Omental fat pad (tissue), 4 donors: Measurements from ENCODE around the gene VPS13C. TPM values are rescaled to one million over a fixed set of nuclear protein-coding genes. Genes with fewer than 3 reads are reported as not detected.

Source experiments
- ATAC-seq: fragments of 150-250 bp; one replicate; pipeline ENCODE4 v1.9.1; 2016; ENCODE audit warnings: mild to moderate bottlenecking, moderate library complexity; ENCODE audit not compliant: low FRiP score
- DNase-seq: peaks from one replicate; pipeline ENCODE4 v3.0.0-alpha.2; 2019; ENCODE audit warnings: low spot score
- total RNA-seq, 4 donors: library from RNA; depleted of rRNA; stranded (reverse); fragments of >200 nt; gene quantifications; one replicate each; pipeline ENCODE4 v1.1.0, GENCODE V29; 2016
- TF ChIP-seq, protein P1 (sequence below), 3 donors: fragments of 450-650 bp; IDR thresholded peaks; one replicate each; pipeline ENCODE4 v1.5.1; 2016 to 2017; ENCODE audit warnings: antibody characterized with exemption in 3 of 3, mild to moderate bottlenecking in 3 of 3, moderate library complexity in 2 of 3

The VPS13C gene
- total RNA-seq, 4 donors from 2014 or later = 61.6 to 144 (median 75.8) TPM

DNA sequence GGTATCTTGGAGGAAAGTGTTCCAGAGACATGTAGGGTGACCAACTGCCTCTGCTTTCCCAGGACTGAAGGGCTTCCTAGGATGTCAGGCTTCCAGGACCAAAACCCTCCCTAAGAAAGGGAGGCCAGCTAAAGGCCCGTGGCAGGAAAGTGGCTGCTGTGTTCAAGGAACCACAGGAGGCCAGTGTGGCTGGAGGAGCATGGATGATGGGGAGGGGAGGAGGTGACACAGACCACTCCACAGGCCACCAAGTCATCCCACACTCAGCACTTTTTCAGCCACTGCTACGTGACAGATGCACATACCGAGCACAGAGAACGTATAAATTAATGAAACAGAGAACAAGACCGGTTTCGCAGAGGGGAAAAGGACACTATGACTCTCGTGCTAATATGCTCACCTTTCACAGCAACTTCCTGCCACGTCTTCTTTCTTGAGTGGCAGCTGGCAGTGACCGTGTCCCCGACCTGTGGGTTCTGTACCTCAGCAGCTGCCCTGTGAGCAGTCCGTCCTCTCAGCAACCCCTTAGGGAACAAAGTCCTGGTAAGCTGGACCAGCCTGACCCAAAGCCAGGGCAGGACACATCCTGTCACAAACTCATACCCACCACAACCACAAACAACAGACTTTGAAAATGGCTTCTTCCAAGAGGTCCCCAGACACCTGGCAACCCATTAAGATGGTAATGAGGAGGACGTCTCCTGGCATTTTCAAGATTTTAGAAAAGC lies 244.7 kb downstream of the VPS13C start:
- TF ChIP-seq, protein P1, sequence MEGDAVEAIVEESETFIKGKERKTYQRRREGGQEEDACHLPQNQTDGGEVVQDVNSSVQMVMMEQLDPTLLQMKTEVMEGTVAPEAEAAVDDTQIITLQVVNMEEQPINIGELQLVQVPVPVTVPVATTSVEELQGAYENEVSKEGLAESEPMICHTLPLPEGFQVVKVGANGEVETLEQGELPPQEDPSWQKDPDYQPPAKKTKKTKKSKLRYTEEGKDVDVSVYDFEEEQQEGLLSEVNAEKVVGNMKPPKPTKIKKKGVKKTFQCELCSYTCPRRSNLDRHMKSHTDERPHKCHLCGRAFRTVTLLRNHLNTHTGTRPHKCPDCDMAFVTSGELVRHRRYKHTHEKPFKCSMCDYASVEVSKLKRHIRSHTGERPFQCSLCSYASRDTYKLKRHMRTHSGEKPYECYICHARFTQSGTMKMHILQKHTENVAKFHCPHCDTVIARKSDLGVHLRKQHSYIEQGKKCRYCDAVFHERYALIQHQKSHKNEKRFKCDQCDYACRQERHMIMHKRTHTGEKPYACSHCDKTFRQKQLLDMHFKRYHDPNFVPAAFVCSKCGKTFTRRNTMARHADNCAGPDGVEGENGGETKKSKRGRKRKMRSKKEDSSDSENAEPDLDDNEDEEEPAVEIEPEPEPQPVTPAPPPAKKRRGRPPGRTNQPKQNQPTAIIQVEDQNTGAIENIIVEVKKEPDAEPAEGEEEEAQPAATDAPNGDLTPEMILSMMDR (IDR thresholded peaks at IDR 0.05) = no peak
- no peak for ATAC-seq
- no peak for DNase-seq

DNA sequence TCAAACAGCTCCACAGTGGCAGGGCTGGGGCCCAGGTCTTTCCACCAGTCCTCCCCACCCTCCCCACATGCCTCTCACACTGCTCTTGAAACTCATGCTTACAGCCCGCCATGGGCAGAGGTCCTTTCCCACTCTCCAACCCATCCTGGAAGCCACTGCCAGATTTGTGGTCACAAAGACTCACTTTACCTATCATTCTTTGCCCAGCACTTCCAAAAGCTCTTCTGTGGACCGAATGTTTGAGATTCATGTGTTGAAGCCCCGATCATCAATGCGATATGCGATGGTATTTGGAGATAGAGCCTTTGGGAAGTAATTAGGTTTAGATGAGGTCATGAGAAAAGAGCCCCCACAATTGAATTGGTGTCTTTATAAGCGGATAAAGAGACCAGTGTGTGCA lies 247.8 kb downstream of the VPS13C start:
- no peak for DNase-seq
- ATAC-seq = no peak
- TF ChIP-seq, protein P1 (IDR thresholded peaks at IDR 0.05) = no peak

DNA sequence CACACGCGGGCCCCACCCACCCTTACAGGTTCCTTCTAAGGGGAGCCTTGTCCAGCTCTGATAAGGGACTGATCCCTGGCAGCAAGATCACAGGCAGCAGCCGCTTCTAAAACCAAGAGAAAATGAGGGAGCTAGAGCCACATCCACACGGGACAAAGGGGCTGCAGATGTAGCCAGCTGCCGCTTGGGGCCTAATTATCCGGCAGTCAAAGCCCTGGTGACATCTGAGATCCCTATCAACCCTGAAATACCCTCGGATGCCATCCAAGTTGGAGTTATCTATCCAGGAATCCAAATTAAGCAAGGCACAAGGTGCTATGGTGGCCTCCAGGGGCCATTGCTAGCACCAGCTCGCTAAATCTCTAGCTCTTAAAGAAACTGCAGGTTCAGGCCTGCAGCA lies 248.3 kb downstream of the VPS13C start:
- ATAC-seq = no peak
- DNase-seq = no peak
- TF ChIP-seq, protein P1 (IDR thresholded peaks at IDR 0.05) = no peak

DNA sequence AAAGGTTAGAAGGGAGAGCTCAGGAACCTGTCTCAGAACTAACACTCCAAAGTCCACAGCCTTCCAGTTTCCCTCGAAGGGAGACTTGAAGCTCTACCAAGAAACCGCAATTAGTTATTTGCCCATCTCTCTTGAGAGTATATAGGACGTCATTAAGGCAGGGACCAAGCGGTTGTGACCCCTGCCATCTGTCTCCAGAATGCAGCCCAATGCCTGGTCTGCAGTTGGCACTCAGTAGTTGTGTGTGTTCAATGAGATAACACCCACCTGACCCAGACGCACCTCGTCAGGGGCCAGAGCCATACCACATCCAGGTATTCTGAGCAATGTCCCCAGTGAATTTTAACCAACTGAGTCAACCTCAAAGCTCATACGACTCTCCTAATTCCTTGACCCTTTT lies 251.0 kb downstream of the VPS13C start:
- no peak for ATAC-seq
- no peak for DNase-seq
- TF ChIP-seq, protein P1 (IDR thresholded peaks at IDR 0.05) = no peak

DNA sequence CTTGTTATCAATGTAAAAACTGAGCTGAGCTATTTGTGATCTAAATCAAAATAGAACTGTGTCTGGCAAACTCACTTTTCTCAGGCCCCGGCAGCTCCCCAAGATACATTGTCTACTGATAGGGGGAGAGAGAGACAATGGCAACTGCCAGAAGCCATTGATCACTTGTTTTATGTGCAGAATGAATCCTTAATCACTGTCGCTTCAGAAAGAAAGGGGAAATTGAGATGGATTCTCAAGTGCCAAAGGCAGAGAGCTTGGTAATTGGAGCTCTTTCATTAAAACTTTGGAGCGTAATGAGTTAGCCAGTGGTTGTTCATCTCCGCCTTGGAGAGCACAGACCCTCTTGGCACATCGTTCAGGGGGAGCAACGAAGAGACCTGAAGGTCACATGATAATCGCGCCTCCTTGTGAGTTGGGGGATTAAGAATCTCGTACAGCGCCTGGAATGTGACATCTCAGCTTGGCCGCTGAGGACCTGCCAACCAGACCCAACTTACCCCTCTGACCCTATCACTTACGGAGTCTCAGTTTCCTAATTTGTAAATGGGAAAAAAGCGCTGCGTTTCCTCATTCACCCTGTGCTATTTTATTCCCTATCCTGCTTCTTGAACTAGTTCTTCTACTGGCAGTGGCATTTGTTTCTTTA lies 252.8 kb downstream of the VPS13C start:
- no peak for DNase-seq
- ATAC-seq = no peak
- TF ChIP-seq, protein P1 (IDR thresholded peaks at IDR 0.05) = no peak

Other genes starting within 250 kb of the VPS13C start
- under 1 TPM in 2 of 4 donors, not detected in 2; 0.09 to 0.60 TPM for gene C2CD4A, start 6.5 kb upstream of the VPS13C start, total RNA-seq
- gene C2CD4B, start 104.8 kb upstream of the VPS13C start, total RNA-seq = 10 to 100 TPM in 3 of 4 donors, 1 to 10 TPM in 1; 1.9 to 21.1 (median 15.3) TPM